PC-3 (cell line): ENCODE data around the gene SEL1L. TPM values are rescaled to one million over a fixed set of nuclear protein-coding genes. Genes with fewer than 3 reads are reported as not detected.

ENCODE experiments used
- ATAC-seq: fragments of 200-7000 bp; cut with Tn5 transposase; 2 replicates; pipeline ENCODE4 v1.9.1; 2020; ENCODE audit warnings: mild to moderate bottlenecking, moderate library complexity
- BruUV-seq: library from RNA; stranded (reverse); fragments of 400-500 nt; replicated peaks from 2 replicates; lab custom pipeline; 2021; lab: Mats Ljungman, UMichigan
- CTCF ChIA-PET: fragments of 300-600 bp; sonication (Branson Sonifier 250); formaldehyde crosslinking; loops from one replicate; lab custom pipeline; 2022; ENCODE audit warnings: antibody characterized with exemption; lab: Charles Lee
- POLR2A ChIA-PET: fragments of 300-600 bp; sonication (Branson Sonifier 250); formaldehyde crosslinking; loops from one replicate; lab custom pipeline; 2022; ENCODE audit warnings: antibody characterized with exemption; ENCODE audit not compliant: unreplicated experiment; lab: Charles Lee
- DNase-seq: peaks from one replicate; pipeline ENCODE4 v3.0.0-alpha.2; 2015
- H2AFZ ChIP-seq: fragments of 300-600 bp; sonication (generic); 2 replicates; pipeline ENCODE4 v1.6.0; 2016; ENCODE audit warnings: antibody characterized with exemption, low read length
- H3F3A ChIP-seq: fragments of 300-600 bp; sonication (generic); one replicate; pipeline ENCODE4 v1.6.0; 2017; ENCODE audit warnings: antibody characterized with exemption, low read length, control low read depth, mild to moderate bottlenecking; ENCODE audit not compliant: unreplicated experiment
- H3K27ac ChIP-seq: fragments of 300-600 bp; sonication (generic); 2 replicates; pipeline ENCODE4 v1.5.1; 2016; ENCODE audit warnings: mild to moderate bottlenecking, low read length
- H3K27me3 ChIP-seq: fragments of 300-600 bp; sonication (generic); 2 replicates; pipeline ENCODE4 v1.6.1; 2016; ENCODE audit warnings: low read length, mixed read lengths
- H3K36me3 ChIP-seq: fragments of 300-600 bp; sonication (generic); 2 replicates; pipeline ENCODE4 v1.6.1; 2016; ENCODE audit warnings: low read depth, mixed run types, low read length, mixed read lengths
- H3K4me1 ChIP-seq: fragments of 300-600 bp; sonication (generic); 2 replicates; pipeline ENCODE4 v1.5.1; 2016; ENCODE audit warnings: low read length; ENCODE audit not compliant: insufficient read depth
- H3K4me2 ChIP-seq: fragments of 300-600 bp; sonication (generic); 2 replicates; pipeline ENCODE4 v1.6.0; 2016; ENCODE audit warnings: low read length
- H3K4me3 ChIP-seq: fragments of 300-600 bp; sonication (generic); 2 replicates; pipeline ENCODE4 v1.5.1; 2016; ENCODE audit warnings: mild to moderate bottlenecking, low read length, mixed read lengths
- H3K79me2 ChIP-seq: fragments of 300-600 bp; sonication (generic); 2 replicates; pipeline ENCODE4 v1.6.1; 2017; ENCODE audit warnings: low read length, mixed read lengths
- H3K9ac ChIP-seq: fragments of 300-600 bp; sonication (generic); 2 replicates; pipeline ENCODE4 v1.6.0; 2016; ENCODE audit warnings: mild to moderate bottlenecking, low read length
- H3K9me2 ChIP-seq: fragments of 300-600 bp; sonication (generic); replicated peaks from 2 replicates; pipeline ENCODE4 v1.6.1; 2016; ENCODE audit warnings: mixed run types, low read length, mixed read lengths
- H3K9me3 ChIP-seq: fragments of 300-600 bp; sonication (generic); 2 replicates; pipeline ENCODE4 v1.6.1; 2016; ENCODE audit warnings: low read length, mixed read lengths
- H4K20me1 ChIP-seq: fragments of 300-600 bp; sonication (generic); 2 replicates; pipeline ENCODE4 v1.6.1; 2016; ENCODE audit warnings: low read length, mixed read lengths
- CTCF ChIP-seq: fragments of 300-600 bp; sonication (generic); conservative IDR thresholded peaks from 2 replicates; pipeline ENCODE4 v1.5.1; 2017; ENCODE audit warnings: antibody characterized with exemption, low read depth, mild to moderate bottlenecking, low read length
- EZH2 ChIP-seq: fragments of 300-600 bp; sonication (generic); IDR thresholded peaks from one replicate; pipeline ENCODE4 v1.6.1; 2017; ENCODE audit warnings: antibody characterized with exemption, mild to moderate bottlenecking, low read length; ENCODE audit not compliant: unreplicated experiment
- EZH2phosphoT487 ChIP-seq: fragments of 300-600 bp; sonication (generic); IDR thresholded peaks from 2 replicates; pipeline ENCODE4 v1.6.1; 2018; ENCODE audit warnings: mild to moderate bottlenecking, antibody characterized with exemption, low read length, borderline replicate concordance
- intact Hi-C: fragments of 100-400 bp; cut with micrococcal nuclease; formaldehyde crosslinking; loops from 2 replicates; pipeline ENCODE4 v1.9.0; 2023
- total RNA-seq: library from RNA; depleted of rRNA; stranded (reverse); fragments of >200 nt; gene quantifications from 2 replicates; pipeline ENCODE4 v1.2.3, GENCODE V29; 2014

SEL1L gene
- total RNA-seq, 1 experiment from 2014 or later, result 46.9 TPM

GRCh38 chr14:81561084-81561775, 27.6 kb upstream of the SEL1L start:
- Histone ChIP-seq H3F3A (no peaks in the 10 kb centered on the region), H3K27me3 (peaks cover 42% of the 10 kb centered on the region), H4K20me1 (no peaks in the 10 kb centered on the region), H3K4me3 (no peak overlapping the region), H3K4me1 (no peaks in the 10 kb centered on the region), H3K9me2 (no peaks in the 10 kb centered on the region), H2AFZ (no peak overlapping the region), H3K27ac (no peak overlapping the region), H3K4me2 (no peak overlapping the region), H3K9ac (no peak overlapping the region), H3K36me3 (no peaks in the 10 kb centered on the region), H3K9me3 (no peaks in the 10 kb centered on the region), H3K79me2 (no peaks in the 10 kb centered on the region)
- no peak for TF ChIP-seq EZH2phosphoT487
- TF ChIP-seq EZH2, result no peak
- no peak for TF ChIP-seq CTCF
- DNase-seq (no peak), ATAC-seq (no peak)
- POLR2A ChIA-PET, result no interaction called here
- CTCF ChIA-PET, result no interaction called here
- BruUV-seq, result no TSS peak
- intact Hi-C loops, result no loop called here

DNA sequence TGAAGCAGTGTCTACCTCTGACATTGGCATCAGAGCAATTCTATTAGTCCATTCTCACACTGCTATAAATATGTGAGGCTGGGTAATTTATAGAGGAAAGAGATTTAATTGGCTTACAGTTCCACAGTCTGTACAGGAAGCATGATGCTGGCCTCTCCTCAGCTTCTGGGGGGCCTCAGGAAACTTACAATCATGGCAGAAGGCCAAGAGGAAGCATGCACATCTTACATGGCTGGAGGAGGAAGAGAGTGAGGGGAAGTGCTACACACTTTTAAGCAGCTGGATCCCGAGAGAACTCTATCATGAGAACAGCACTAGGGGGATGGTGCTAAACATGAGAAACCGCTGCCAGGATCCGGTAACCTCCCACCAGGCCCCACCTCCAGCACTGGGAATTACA, 25.7 kb upstream of the SEL1L start:
- Histone ChIP-seq H2AFZ (no peak overlapping the region), H3K27me3 (peaks cover 42% of the 10 kb centered on the region), H3K36me3 (no peaks in the 10 kb centered on the region), H3K79me2 (no peaks in the 10 kb centered on the region), H3K4me1 (no peaks in the 10 kb centered on the region), H3K4me2 (no peak overlapping the region), H4K20me1 (no peaks in the 10 kb centered on the region), H3K9me3 (no peaks in the 10 kb centered on the region), H3K9me2 (no peaks in the 10 kb centered on the region), H3K9ac (no peak overlapping the region), H3F3A (no peaks in the 10 kb centered on the region), H3K4me3 (no peak overlapping the region), H3K27ac (no peak overlapping the region)
- no peak for ATAC-seq
- ChIA-PET POLR2A (no interaction called here), CTCF (no interaction called here)
- BruUV-seq, result no TSS peak
- intact Hi-C loops, result no loop called here
- DNase-seq, result no peak
- no peak for TF ChIP-seq EZH2phosphoT487
- no peak for TF ChIP-seq EZH2
- no peak for TF ChIP-seq CTCF

GRCh38 chr14:81557146-81557545, 23.5 kb upstream of the SEL1L start:
- H4K20me1 ChIP-seq, result no peaks in the 10 kb centered on the region
- H3K9me3 ChIP-seq, result no peaks in the 10 kb centered on the region
- no peaks in the 10 kb centered on the region for H3K79me2 ChIP-seq
- H3K27me3 ChIP-seq, result peaks cover 24% of the 10 kb centered on the region
- H3K4me1 ChIP-seq, result no peaks in the 10 kb centered on the region
- H3F3A ChIP-seq, result no peaks in the 10 kb centered on the region
- no peak overlapping the region for H3K9ac ChIP-seq
- DNase-seq (no peak), ATAC-seq (no peak)
- intact Hi-C loops, result no loop called here
- BruUV-seq, result no TSS peak
- H3K27ac ChIP-seq, result no peak overlapping the region
- no peaks in the 10 kb centered on the region for H3K36me3 ChIP-seq
- ChIA-PET POLR2A (no interaction called here), CTCF (no interaction called here)
- H3K9me2 ChIP-seq, result no peaks in the 10 kb centered on the region
- no peak overlapping the region for H2AFZ ChIP-seq
- no peak overlapping the region for H3K4me2 ChIP-seq
- no peak for TF ChIP-seq EZH2phosphoT487
- no peak for TF ChIP-seq EZH2
- no peak for TF ChIP-seq CTCF
- no peak overlapping the region for H3K4me3 ChIP-seq
